Esophagus muscularis mucosa (tissue), 4 donors: ENCODE results near the gene PLIN5.

Experiments used
- CTCF ChIP-seq, 3 experiments: fragments of 200-600 bp in 2 of 3; fragments of 450-650 bp in 1 of 3; sonication (generic) in 2 of 3; IDR thresholded peaks; one replicate each; pipeline ENCODE4 v1.5.1; 2017 to 2019; ENCODE audit warnings: antibody characterized with exemption in 3 of 3, mild to moderate bottlenecking in 2 of 3, moderate library complexity in 1 of 3
- EP300 ChIP-seq: sonication (generic); formaldehyde crosslinking; IDR thresholded peaks from one replicate; pipeline ENCODE4 v1.6.1; 2017; ENCODE audit warnings: antibody characterized with exemption
- POLR2A ChIP-seq: fragments of 450-650 bp; IDR thresholded peaks from one replicate; pipeline ENCODE4 v1.6.1; 2017; ENCODE audit warnings: antibody characterized with exemption, moderate library complexity, mild to moderate bottlenecking, low read depth
- POLR2AphosphoS5 ChIP-seq, 2 donors: sonication (generic); formaldehyde crosslinking; IDR thresholded peaks; one replicate each; pipeline ENCODE4 v1.6.1; 2017; ENCODE audit warnings: antibody characterized with exemption in 2 of 2

GRCh38 chr19:4488496-4488895, 46.5 kb downstream of the PLIN5 start:
- no peak for TF ChIP-seq CTCF (IDR thresholded peaks at IDR 0.05)
- no peak for TF ChIP-seq EP300
- no peak for TF ChIP-seq POLR2AphosphoS5 (IDR thresholded peaks at IDR 0.05)
- no peak for TF ChIP-seq POLR2A
